NCI-H82 treated with DMSO at 0.1 percent for 48 hours (cell line): ENCODE data around the gene GPR161.

Experiments
- DNase-seq: peaks from one replicate; lab custom pipeline; 2025; ENCODE audit not compliant: unreplicated experiment; lab: John Stamatoyannopoulos, UW

Gene GPR161

GRCh38 chr1:168042362-168042761, 94.4 kb downstream of the GPR161 start:
- no peak for DNase-seq

DNA sequence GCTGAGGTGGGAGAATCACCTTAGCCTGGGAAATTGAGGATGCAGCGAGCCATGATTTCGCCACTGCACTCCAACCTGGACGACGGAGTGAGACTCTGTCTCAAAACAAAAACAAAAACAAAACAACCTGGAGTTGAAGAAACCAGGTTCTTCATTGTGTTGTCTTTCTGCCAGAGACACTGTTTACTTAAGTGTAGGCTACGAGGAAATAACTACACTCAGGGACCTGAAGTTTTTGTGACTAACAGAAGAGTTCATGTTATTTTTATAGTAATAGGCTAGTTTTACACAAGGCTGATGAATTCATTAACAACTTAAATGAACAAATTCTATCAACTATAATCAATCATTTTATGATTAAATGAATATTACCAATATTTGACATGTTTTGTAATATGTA, 101.4 kb downstream of the GPR161 start:
- no peak for DNase-seq

DNA sequence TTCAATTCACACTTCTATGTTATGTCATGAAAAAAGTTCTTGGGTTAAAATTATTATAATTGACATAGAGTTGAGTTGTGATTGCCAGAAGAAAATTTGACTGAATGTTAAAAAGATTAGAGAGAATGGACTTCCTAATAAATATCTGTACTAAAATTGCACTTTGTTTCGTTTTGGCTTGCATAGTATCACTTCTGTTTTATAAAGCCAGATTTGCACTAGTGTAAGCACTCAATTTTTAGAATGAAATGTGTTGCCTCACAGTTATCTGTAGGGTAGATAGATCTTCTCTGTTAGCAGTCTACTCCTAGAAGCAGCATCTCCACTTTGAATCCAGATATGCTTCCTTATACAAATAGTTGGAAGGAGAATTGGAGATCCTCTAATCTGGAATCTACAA, 104.7 kb downstream of the GPR161 start:
- no peak for DNase-seq

DNA sequence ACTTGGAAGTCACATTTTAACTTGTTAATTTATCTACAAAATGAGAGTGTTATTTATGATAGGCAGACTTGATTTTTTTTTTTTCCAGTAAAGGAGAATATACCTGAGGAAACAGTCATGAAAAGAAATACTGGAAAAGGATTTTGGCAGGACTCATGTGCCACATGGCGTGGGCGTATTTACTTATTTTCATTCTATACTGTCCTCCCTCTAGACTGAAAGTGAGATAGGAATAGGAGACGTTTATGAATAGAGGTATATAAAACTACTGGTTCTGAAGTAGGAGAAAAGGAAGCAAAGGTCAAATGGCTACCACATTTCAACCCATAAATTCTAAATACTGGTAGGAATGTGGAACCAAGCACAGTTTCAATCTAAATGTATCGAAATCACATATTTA, 105.1 kb downstream of the GPR161 start:
- DNase-seq: no peak

DNA sequence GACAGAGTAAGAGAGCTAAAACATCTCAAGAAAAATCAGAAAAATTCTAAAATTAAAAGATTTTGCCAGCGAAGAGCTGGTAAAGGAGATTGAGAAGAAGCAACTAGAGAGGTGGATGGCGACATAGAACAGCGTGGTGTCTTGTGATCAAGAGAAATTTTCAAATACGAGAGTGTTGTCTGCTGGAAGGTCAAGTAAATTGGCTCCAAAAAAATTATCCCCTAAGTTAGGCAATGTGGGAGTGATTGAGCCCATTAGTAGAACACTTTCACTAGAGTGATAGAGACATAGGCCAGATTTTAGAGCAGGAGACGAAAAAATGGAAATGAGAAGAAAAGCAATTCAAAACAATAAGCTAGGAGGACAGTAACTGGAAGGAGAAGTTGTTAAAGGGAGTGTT, 105.5 kb downstream of the GPR161 start:
- no peak for DNase-seq
